Measurements from ENCODE around the gene KCNH1.

KCNH1 gene

DNA sequence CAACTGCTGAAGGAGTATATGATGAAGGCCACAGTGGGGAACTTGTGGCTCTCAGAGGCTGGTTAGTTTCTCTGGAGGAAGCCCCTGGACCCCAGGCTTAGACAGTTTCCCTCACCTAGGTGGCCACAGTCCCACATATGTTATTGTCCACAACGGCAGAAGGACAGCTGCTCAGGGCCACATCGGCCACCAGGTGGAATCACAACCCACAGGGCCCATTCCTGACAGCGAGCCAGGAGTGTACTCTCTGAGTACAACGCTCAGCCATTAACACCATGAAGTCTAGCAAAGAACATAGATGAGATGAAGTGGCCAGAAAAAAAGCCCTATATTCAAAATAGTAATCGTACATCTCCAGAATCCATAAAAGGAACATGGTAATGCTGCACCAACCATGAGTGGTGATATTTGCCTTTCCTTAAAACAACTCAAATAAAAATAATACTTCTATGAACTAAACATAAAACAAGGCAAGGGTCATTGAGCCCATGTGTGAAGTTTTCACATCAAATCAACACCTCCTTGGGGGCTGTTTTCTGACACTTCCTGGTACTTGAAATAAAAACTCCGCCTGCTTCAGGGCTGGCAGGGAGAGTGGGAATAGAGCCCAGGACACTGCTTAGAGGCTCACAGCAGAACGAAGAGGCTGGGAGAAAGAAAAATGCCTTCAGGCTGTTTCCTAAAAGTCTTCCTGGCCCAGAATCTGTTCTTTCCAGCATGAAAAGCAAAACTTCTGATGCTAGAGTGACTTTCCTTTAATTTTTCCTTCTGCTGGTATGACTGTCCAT lies 421.9 kb downstream of the KCNH1 start:
- DNase-seq (ENCODE audit: low read depth), result no peak

DNA sequence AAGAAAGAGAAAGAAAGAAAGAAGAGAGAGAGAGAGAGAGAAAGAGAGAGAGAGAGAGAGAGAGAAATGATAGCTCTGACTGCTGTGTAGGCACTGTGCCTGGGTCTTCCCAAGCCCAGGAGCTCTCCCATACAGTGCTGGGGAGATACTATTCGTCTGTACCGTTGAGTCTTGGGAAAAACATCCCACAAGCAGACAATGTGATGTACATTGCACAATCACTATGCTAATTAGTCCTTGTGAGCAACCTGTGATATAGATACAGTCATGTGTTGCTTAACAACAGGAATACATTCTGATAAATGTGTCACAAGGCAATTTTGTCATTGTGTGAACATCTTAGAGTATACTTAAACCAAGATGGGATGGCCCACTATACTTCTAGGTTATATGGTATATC lies 424.2 kb downstream of the KCNH1 start:
- DNase-seq (ENCODE audit: low read depth), result no peak

DNA sequence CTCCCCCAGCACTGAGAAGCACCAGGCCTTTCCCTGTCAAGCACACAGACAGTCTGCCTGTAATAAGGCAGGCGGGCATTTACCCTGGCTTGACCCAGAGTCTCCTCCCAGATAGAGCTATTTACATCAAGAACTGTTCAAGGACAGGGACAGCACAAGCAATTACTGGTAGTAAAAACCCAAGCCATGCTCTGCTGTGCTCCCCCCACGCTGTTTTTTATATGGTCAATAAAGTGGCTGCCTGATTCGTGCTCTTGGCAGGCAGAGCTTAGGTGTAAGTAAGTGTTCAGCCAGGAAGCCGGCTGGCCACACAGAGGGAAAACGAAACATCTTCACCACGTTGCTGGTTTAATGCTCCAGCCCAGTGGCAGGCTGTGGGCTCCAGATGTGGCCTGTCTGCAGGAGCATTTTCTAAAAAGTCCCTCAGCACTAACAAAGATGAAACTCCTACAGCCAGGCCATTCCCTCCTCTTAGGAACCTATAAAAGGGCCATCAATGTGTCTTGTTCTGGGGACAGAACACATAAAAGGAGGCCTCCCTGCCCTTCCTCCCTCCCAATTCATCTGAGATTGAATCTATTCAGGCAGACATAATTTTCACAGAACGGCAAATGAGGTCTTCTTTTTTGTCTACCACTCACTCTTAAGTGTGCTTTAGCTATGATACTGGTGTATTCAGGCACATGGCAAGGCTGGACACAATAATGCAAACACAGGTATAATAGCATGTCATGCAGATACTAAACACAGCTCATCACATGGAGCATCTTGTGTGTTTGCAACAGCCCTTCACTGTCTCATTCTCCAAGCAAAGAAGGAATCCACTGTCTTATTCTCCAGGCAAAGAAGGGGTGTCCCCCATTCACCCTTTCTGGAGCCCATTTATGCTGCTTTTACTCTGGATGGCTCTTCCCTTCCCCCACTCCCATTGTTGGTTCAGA lies 426.4 kb downstream of the KCNH1 start:
- no peak for DNase-seq (ENCODE audit: low read depth)

DNA sequence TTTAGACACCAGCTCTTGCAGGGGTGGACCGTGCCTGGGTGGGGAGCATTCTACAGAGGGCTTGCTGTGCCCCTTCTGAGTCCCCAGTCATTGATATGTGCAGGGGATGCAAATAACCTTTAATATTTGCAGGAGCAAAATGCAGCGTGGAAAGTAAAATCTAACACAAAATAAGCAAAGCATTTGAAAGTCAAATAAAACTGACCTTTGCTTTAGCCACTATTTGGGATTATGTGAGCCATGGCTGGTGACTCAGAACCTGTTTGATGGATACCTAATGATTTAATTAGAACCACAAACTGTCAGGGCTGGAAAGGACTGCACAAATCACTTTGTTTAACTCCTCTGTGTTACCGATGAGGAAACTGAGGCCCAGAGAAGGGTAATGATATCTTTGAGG lies 427.7 kb downstream of the KCNH1 start:
- no peak for DNase-seq (ENCODE audit: low read depth)

DNA sequence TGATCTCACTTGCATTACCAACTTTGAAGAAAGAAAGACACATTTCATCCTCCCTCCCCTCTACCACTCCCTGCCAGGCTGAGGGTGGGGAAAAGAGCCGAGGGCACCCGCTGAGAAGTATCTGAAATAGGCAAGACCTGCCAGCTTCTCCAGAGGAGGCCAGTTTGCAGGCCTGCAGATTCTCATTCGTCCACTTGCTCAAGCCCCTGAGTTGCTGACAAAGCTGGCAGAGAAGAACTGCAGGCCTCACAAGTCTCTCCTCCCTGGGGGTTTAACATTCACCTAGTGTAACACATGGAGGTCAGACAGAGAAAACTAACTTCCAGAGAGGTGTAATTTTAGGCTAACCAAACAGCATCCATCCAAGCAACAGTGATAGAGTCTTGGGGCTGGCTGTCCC lies 428.9 kb downstream of the KCNH1 start:
- DNase-seq (ENCODE audit: low read depth), result no peak

DNA sequence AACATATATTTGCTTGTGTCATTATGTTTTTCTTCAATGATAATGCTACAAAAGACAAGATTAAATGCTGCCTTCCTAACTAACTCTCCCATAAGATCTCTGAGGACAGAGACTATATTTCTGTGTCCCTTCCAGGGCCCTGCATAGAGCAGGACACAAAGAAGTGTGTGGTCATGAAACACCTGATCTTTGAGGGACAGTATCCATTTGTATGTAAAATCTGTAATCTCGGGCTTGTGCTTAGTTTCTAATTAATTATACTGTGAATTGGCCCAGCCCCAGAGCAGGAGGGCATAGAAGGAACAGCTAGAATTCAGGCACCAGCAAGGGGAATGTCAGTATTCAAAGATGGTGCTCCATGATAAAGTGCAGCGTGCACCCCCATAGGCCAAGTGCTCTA lies 430.4 kb downstream of the KCNH1 start:
- DNase-seq (ENCODE audit: low read depth), result no peak

DNA sequence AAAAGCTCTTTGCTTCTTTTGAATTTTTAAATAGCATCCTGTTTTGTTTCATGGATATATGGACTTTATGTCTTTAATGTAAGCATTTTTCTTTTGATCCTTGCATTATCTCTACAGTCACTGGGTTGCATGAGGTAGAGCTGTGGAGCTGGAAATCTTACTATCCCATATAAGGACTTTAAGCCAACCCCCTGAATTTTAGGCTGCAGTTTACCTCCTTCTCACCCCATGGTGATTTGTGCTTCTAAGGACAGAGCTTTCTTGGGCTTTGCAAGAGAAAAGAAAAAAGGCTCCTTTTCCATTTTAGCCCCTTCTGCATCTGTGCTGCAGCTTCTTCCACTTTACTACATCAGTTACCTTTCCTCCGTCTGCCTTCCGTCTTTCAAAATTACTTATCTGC lies 431.4 kb downstream of the KCNH1 start:
- no peak for DNase-seq (ENCODE audit: low read depth)

DNA sequence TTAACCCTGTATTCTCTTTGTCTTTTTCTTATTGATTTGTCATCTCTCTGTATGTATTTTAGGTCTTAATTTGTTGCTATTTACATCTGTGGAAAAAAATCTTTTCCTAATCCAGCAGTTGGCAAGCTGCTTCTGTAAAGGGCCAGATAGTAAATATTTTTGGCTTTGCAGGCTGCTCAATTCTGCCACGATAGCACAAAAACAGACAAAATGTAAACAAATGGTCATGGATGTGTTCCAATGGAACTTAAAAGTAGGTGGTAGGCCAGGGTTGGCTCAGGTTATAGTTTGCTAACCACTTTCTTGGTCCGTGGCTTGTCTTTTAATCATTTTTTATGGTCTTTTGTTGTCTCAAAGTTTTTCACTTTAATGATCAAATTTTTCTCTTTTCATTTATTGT lies 433.4 kb downstream of the KCNH1 start:
- no peak for DNase-seq (ENCODE audit: low read depth)

DNA sequence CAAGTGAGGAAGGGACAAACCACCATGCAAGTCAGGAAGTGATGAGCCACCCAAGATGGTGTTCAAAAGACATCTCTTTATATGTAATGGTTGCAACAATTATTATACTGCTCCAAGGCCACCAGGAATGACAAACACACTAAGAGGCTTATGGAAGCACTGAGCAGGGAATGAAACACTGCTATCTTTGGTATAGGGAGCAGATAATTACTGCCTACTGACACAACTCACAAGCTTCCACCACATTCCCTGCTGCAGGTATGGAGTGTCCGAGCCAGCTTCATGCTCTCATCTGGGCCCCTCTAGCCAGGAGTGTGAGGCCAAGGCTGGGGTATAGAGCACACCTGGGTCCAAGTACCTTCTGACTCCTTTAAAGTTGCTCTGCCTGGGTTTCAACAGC lies 433.9 kb downstream of the KCNH1 start:
- DNase-seq (ENCODE audit: low read depth), result no peak

DNA sequence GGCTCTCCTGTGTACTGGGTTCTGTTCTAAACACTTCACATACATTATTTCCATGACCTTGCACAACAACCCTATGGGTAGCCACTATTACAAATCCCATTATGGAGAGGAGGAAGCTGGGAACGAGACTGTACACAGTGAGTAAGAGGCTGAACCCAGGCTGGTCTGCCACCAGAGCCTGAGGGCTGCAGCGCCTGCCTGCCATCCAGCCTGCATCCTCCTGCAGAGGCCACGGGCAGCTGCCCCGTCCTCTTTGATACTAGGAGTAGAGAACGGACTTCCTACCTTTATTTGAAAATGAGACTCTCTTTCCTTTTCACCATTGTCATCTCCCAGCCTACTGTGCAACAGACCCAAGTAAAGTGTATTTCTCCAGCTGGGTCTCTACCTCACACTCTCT lies 435.3 kb downstream of the KCNH1 start:
- DNase-seq (ENCODE audit: low read depth), result no peak

DNA sequence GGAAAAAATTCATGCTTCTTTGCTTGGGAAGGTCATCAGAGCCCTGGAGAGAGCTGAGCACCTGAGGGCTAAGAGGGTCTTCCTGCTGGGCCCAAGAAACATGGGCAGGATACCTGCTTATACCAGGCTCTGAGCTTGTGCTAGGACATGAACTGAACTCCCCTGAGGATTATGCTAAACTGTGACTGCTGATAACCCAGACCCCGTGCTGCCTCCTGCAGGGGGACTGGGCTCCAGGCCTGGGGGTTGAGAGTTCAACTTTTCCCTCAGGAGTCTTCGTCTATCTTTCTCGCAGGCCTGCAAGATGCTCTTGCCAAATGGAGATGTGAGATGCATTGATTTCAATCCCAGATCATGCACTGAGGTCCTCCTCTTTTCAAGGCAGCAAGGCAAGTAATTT lies 436.8 kb downstream of the KCNH1 start:
- no peak for DNase-seq (ENCODE audit: low read depth)

DNA sequence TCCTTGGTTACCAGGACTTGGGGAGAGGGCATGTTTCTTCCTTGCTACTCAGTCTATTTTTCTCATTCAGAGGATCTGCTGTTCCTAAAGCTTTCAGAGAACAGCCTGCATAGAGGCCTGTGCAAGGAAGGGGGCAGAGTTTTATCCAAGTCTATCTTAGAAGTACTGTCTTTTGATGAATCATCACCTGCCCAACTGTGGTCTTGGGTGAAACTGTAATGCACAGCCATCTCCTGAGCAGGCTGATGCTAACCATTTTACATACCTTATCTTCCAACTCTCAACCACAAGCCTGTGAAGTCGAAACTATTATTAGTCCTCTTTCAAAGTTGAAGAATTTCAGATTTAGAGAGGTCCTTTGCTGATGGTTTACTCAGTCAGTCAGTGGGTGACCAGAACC lies 437.2 kb downstream of the KCNH1 start:
- DNase-seq (ENCODE audit: low read depth), result no peak

DNA sequence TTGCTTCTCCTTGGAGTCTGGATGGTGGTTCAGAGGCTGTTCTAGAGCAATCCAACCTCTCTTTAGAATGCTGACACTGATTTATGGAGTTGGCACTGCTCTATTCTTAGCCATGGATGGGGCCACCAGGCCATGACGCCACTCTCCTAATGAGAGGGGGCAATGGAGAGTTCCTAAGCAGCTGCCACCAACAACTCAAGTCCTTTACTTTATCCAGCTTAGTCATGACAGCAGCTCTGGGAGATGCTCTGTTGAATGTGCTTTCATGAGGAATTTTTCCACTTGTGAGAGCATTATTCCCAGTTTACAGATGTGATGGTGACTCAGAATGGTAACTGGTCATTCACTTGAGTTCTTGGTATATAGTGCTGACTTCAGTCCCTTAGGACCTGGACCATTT lies 438.9 kb downstream of the KCNH1 start:
- no peak for DNase-seq (ENCODE audit: low read depth)

DNA sequence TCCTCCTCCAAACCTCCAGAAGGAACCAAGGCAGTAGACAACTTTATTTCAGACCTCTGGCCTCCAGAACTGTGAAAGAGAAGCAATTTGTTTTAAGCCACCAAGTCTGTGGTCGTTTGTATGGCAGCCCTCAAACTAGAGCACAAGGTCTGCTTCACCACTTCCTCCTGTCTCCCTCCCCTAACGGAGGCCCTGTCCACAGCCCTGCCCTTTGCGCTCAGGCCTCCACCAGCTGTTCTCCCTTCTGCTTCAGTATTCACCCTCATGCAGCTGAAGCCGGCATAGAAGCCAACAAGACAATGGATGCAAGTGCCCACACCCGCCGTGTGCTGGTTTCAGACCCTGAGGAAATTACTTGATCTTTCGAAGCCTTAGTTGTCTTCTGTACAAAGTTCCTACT lies 441.2 kb downstream of the KCNH1 start:
- no peak for DNase-seq (ENCODE audit: low read depth)

DNA sequence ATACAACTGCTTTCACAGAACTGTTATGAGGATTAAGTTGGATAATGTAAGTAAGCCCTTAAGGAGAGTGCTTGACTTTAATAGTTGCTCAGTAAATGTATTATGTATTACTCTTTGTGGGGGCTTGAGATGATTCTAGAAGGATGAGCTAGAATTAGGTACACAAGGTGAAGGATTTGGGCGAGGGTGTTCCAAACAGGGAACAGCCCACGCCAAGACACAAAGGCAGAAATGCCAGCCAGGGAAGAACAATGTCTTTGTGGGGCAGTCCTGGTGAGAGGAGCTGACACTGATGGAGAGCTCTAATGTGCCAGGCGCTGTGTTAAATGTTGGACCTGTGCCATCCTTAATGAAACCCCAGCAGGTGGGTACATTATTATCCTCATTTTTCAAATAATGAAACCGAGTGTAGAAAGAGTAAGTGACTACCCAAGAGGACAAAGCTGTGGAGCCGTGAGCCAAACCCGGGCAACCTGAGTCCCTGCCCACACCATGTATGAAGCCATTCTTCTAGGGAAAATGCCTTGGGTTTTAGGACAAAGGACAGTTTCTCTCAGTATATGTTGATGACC lies 442.8 kb downstream of the KCNH1 start:
- DNase-seq (ENCODE audit: low read depth), result no peak

DNA sequence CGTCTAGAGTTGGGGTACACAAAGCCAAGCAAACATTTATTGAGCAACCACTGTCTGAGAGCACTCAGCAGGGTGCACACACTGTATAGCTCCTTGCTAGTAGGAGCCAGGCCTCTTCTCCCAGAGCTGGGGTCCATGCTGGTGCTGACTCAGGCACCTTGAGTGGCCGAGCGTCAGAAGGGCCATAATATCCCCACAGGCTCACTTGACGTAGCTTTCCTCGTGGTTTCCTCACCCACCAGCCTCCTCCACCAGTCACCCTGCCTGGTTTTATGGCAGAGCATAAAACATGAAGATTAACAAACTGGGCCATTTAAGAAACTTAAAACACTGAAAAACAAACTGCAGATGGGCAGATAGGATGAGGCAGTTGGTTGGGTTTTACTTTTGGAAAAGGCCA lies 443.7 kb downstream of the KCNH1 start:
- no peak for DNase-seq (ENCODE audit: low read depth)

DNA sequence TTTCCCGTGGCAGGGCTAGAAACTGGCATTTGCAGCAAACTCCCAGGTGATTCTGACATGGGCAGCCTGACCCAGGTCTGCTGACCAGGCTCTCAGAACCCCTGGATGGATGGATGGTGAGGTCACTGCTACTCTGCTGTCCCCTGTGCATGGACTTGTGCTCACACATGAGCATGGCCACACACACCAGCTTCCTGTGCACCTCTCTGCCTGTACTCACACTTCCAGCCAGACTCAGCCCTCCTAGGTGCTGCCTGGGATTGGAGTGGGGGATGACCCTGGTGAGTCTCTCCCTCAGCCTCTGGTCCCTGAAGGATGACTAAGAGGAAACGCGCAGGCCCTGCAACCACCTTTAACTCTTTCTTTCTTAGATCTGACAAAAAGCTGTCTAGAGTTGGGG lies 444.1 kb downstream of the KCNH1 start:
- no peak for DNase-seq (ENCODE audit: low read depth)

DNA sequence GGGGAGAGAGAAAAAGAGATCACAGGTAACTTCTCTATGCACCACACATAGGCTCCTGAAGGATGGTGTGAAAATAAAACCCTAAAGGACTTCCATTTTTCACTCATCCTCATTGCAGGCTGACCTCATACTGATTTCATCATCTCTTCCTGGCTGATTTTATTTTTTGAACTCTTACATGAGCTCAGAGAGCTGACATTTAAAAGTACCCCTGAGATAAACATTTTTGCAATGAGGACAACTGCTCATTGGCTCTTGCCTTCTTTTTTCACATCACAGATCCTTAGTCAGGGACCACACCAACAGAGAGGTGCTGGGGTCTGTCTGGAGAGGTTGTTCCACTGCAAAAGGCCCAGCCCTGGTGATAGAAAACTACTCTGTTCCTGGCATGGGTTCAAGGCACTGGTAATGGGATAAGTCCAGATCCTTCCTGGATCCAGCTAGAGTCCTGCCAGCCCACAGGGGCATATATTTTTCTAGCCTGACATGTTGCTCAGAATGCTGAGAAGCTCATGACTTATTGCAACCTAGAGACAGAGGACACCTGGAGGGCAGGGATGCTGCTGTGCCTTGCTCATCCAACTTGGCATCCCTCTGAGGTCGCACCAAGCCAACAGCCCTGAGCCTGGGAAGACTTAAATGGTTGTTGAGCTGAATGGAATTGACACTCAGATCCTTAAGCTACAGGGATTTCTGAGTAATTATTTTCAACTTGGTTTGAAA lies 445.3 kb downstream of the KCNH1 start:
- DNase-seq (ENCODE audit: low read depth), result no peak

DNA sequence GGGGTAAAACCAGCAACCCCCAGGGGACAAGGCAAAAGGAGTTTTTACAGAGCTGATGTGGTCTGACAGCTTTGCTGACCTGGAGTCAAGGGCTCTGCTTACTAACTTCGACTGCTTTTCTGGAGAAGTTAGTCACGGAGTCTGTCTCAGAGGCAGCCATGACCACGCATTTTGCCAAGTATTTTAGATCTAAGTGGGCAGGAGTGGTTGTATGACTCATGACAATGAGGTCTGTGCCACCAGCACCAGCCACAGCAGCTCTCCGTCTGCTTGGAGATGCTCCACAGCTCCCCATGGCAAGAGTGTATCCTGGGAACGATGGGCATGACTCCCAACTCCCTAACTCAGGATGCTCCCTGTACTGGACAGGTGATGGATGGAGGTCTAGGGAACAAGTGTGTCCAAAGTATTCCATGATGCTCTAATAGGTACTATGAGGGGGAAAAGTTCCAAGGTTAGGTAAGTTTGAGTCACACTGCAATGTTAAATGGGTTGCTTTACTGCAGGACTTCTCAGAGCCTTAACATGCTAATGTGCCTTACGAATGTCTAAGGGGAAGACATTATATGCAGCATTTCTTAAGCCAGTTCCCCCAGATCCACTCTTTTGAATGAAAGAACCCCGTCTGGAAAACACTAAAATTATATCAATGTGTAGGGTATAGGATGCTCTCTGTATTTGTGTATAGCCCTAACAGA lies 446.2 kb downstream of the KCNH1 start:
- DNase-seq (ENCODE audit: low read depth), result peak; percentile 21

DNA sequence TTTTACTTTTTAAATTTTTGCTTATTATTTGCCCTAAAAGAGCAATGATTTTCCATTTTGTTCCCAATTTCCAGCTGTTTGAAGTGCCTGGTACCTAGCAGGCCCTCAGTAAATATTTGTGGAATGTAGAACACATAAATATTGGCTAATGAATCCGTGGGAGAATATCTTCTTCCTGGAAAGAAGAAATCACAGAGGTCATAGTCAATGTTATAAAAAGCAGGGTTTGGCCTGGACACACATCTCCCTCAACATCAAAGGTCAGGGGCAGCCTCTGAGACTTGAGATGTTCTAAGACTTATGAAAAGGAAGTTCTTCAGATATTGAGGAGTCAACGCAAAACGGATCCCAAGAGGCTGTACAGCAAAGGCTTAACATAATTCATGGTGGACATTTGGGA lies 447.1 kb downstream of the KCNH1 start:
- DNase-seq (ENCODE audit: low read depth), result no peak

DNA sequence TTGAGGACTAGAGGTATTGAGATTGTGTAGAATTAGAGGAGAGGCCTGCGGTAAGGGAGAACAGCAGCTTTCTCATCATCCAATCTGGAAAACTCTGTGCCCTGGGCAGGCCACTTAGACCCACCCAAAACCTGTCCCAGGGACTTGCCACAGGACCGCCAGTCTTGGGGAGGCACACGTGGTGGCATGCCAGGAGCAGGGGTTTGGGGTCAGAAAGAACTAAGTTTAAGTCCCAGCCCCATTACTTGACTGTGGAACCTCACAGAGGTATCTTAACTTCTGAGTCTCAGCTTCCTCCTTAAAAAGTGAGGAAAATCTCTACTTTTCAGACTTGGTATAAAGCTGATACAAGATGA lies 448.7 kb downstream of the KCNH1 start:
- no peak for DNase-seq (ENCODE audit: low read depth)

Measured in GM04503 (cell line).